ENCODE measurements around the gene CDK19.

The CDK19 gene

GRCh38 chr6:110609101-110609500, 206.2 kb downstream of the CDK19 start:
- ATAC-seq, result no peak
- TF ChIP-seq BACH2 (CRISPR knock-in tag; IDR thresholded peaks at IDR 0.05; ENCODE audit: borderline replicate concordance) (no peak), CREB5 (CRISPR knock-in tag; IDR thresholded peaks at IDR 0.05; ENCODE audit: low read depth) (no peak), ZNF8 (CRISPR knock-in tag; IDR thresholded peaks at IDR 0.05) (no peak), ESRRG (CRISPR knock-in tag; IDR thresholded peaks at IDR 0.05) (no peak), POU6F1 (CRISPR knock-in tag; IDR thresholded peaks at IDR 0.05; ENCODE audit: borderline replicate concordance, low read depth) (no peak), SNAI2 (CRISPR knock-in tag; IDR thresholded peaks at IDR 0.05) (no peak), OSR1 (CRISPR knock-in tag; IDR thresholded peaks at IDR 0.05) (no peak), TSHZ2 (CRISPR knock-in tag; IDR thresholded peaks at IDR 0.05) (no peak)

- no peak for TF ChIP-seq TCF4 (CRISPR knock-in tag; IDR thresholded peaks at IDR 0.05; ENCODE audit: borderline replicate concordance)
- TF ChIP-seq ZFP3 (CRISPR knock-in tag; IDR thresholded peaks at IDR 0.05), result no peak
- TF ChIP-seq RARB (CRISPR knock-in tag; IDR thresholded peaks at IDR 0.05), result no peak
- no peak for TF ChIP-seq POU6F1 (CRISPR knock-in tag; IDR thresholded peaks at IDR 0.05; ENCODE audit: borderline replicate concordance, low read depth)
- no peak for TF ChIP-seq OSR1 (CRISPR knock-in tag; IDR thresholded peaks at IDR 0.05)
- no peak for TF ChIP-seq ARNTL (CRISPR knock-in tag; IDR thresholded peaks at IDR 0.05; ENCODE audit: borderline replicate concordance, low read depth)
- no peak for TF ChIP-seq ZNF70 (CRISPR knock-in tag; IDR thresholded peaks at IDR 0.05)
- TF ChIP-seq PPARA (CRISPR knock-in tag; IDR thresholded peaks at IDR 0.05; ENCODE audit: borderline replicate concordance), result no peak
- no peak for TF ChIP-seq TOX (CRISPR knock-in tag; IDR thresholded peaks at IDR 0.05; ENCODE audit: borderline replicate concordance)
- no peak for TF ChIP-seq CREB5 (CRISPR knock-in tag; IDR thresholded peaks at IDR 0.05; ENCODE audit: low read depth)
- no peak for TF ChIP-seq ESRRG (CRISPR knock-in tag; IDR thresholded peaks at IDR 0.05)
- TF ChIP-seq ISL1 (CRISPR knock-in tag; IDR thresholded peaks at IDR 0.05), result no peak
- no peak for TF ChIP-seq ZNF8 (CRISPR knock-in tag; IDR thresholded peaks at IDR 0.05)
- TF ChIP-seq PATZ1 (CRISPR knock-in tag; IDR thresholded peaks at IDR 0.05; ENCODE audit: borderline replicate concordance), result no peak
- TF ChIP-seq TSHZ2 (CRISPR knock-in tag; IDR thresholded peaks at IDR 0.05), result no peak
- no peak for TF ChIP-seq CSDC2 (CRISPR knock-in tag; IDR thresholded peaks at IDR 0.05)
- no peak for TF ChIP-seq BACH2 (CRISPR knock-in tag; IDR thresholded peaks at IDR 0.05; ENCODE audit: borderline replicate concordance)
- TF ChIP-seq ZNF565 (CRISPR knock-in tag; conservative IDR thresholded peaks at IDR 0.05; ENCODE audit: low read depth), result no peak
- ATAC-seq, result no peak
These were observed 207.1 kb downstream of the CDK19 start for GRCh38 chr6:110608151-110608550.
